Uterine smooth muscle cell (primary cell): ENCODE measurements around the gene SLC5A12. TPM values are rescaled to one million over a fixed set of nuclear protein-coding genes. Genes with fewer than 3 reads are reported as not detected.

Experiments
- total RNA-seq: library from RNA; depleted of rRNA; stranded (reverse); fragments of >200 nt; gene quantifications from 2 replicates; pipeline ENCODE4 v1.2.3, GENCODE V29; 2014

Gene SLC5A12, protein sequence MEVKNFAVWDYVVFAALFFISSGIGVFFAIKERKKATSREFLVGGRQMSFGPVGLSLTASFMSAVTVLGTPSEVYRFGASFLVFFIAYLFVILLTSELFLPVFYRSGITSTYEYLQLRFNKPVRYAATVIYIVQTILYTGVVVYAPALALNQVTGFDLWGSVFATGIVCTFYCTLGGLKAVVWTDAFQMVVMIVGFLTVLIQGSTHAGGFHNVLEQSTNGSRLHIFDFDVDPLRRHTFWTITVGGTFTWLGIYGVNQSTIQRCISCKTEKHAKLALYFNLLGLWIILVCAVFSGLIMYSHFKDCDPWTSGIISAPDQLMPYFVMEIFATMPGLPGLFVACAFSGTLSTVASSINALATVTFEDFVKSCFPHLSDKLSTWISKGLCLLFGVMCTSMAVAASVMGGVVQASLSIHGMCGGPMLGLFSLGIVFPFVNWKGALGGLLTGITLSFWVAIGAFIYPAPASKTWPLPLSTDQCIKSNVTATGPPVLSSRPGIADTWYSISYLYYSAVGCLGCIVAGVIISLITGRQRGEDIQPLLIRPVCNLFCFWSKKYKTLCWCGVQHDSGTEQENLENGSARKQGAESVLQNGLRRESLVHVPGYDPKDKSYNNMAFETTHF
- not detected in 2 replicates for total RNA-seq

DNA sequence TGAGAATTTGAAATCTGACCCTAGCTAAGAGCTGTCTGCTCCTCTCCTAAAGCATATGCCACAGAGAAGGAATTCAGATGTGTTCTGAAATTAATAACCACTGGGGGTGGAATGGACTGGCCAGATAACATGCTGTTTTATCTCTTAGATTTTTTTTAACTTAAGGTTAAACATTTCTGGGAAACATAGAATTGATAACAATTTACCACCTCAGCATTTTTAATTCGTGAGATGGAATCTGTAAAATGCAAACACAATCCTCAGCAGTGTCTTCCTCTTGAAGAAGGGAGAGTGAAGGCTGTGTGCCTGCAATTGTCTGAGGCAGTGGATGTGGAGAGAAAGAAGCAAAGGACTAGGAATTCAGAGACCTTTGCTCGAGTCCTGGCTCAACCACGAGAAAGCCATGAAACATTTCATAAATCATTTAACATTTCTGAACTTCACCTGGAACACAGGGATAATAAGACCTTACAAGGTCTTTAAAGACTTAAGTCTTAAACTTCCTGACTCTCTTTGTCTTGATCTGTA, at the start of gene SLC5A12:
Gene SLC5A12, minus strand, starts transcription at position 113 of the 528 bp plus-strand sequence. CDS start 346 bp downstream, outside the sequence.

Other genes starting within 250 kb of the SLC5A12 start
- gene MUC15, start 149.8 kb downstream of the SLC5A12 start, total RNA-seq = not detected in 2 replicates